ENCODE results near the gene ASB16.

ASB16 gene

DNA sequence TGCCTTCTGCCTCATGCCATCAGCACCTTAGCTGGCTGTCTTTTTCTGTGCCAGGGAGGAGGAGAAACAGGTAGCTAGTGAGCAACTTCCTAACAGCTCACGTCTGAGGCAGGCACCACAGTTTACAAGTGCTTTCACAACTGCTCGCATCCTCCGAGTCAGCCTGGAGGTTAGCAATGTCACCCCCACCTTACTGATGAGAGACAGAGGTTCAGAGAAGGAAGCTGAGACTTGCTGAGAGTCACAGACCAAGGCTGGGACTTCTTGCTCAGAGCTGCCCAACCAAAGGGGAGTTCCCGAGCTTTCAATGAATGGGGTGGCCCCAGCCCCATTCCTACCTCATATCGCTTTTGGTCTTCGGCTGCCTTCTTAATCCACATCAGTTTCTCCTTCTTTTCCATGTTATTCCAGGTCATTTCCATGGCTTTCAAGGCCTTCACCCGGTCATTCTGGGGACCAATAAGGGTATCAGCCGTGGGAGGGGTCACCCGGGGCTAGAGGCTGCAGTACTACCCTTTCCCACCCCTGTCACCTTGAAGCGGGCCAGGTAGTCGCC is 39.4 kb downstream of the ASB16 start:
- no peak for DNase-seq (ENCODE audit: low read depth)

DNA sequence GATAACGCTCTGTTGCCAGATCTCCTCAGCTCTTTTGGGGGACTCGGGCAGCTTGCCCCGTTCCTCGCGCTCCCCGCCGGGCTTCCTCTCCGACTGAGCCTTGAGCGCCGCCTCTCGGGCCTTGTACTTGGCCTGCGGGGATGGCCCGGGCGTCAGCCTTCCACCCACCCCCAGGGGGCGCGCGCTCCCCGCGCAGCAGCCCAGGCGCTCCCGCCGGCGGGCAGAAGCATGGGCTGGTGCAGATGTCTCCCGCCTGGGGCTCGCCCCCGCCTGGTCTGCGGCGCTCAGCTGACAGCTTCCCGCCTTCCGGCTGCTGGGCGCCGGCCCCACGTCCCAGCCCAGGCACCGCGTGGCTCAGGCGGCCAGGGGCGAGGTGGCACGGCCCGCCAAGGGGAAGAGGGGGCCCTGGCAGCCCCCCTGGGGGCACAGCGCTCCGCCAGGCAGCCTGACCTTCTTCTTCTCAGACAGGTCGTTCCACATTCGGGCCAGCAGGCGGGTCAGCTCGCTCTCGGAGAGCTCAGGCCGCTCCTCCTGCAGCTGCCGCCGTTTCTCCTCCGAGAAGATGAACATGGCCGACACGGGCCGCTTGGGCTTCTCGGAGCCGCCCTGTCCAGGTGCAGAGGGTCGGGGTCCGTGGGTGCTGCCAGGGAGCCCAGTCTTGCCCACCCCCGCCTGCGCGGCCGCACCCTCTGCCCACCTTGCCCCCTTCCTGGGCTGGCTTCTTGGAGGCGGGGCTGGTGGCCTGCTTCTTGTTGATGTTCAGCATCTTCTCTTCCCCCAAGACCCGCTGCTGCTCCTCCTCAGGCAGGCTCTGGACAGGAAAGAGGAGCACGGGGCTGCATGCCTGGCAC is 40.1 kb downstream of the ASB16 start:
- DNase-seq (ENCODE audit: low read depth) = no peak

DNA sequence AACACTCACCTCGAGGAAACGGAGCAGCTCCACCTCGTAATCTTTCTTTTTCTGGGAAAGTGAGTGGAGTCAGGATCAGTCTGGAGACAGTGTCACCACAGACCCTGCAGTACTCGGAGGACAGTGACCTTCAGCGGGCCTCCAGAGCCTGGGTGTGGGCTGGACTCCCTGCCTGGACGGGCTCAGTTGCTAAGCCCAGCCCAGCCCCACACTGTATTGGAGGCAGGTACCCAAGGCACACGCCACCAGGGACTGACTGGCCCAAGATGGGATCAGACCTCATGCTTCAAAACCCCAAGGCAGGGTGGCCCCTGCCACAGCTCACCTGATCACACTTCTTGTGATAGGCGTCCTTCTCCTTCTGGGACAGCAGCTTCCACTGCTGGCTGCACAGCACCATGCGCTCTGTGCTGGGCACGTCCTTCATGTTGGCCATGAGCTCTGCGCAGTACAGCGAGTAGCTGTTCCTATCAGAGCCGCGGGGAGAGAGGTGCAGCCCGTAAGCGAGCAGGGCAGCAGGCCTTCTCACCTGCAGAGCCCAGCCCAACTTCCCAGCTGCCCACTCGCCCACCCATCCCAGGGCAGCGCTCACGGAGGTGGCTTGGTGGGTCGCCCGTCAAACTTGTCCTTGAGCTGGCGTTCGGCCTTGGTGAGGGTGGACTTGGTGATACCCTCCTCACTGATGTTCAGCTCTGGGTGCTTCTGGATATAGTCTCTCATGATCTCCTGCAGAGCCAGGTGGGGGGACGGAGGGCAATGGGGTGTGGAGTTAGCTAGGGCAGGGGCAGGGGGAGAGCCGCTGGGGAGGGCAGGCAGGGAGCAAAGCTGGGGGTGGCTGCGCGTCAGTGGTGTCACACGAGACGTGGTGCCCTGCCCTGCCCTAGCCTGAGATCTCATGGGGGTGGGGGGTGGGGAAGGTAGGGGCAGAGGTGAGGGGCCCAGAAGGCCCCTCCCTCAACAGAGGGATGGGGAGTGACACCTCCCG is 41.1 kb downstream of the ASB16 start:
- DNase-seq (ENCODE audit: low read depth) = no peak

DNA sequence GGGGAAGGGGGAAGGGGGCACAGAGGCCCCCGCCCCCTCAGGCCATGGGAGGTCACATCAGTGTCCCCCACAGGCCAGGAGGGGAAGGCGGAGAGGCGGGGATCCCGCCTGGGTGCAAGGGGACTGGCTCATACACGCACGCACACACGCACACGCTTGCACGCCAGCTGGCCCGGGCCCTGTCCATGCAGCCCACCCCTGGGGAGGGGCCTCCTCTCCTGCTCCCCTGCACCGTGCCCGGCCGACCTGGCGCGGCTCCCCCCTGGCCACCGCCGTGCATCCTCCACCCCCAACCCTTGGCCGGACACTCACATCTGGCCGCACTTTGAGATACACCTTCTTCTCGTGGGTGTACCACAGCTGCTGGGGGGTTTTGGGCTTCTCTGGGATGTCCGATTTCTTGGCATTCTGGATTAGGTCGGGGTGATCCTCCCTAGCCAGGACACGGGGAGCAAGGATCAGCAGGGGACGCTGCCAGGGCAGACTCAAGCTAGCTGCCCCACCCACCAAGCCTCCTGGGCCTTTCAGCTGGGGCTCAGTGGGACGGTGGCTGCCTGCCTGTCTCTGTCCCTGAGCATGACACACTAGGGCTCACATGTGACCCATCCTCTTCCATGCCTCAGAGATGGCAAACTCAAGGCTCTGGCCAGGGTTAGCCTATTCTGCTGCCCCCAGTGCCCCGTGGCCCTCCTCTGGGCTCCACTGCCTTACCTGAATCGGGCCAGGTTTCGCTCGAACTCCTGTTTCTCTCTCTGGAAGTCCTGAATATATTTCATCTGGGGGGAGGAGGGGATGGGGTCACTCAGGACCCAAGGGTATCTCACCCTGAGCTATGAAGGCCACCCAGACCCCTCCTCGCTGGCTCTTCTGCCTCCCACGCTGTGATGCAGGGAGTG is 42.3 kb downstream of the ASB16 start:
- no peak for DNase-seq (ENCODE audit: low read depth)

DNA sequence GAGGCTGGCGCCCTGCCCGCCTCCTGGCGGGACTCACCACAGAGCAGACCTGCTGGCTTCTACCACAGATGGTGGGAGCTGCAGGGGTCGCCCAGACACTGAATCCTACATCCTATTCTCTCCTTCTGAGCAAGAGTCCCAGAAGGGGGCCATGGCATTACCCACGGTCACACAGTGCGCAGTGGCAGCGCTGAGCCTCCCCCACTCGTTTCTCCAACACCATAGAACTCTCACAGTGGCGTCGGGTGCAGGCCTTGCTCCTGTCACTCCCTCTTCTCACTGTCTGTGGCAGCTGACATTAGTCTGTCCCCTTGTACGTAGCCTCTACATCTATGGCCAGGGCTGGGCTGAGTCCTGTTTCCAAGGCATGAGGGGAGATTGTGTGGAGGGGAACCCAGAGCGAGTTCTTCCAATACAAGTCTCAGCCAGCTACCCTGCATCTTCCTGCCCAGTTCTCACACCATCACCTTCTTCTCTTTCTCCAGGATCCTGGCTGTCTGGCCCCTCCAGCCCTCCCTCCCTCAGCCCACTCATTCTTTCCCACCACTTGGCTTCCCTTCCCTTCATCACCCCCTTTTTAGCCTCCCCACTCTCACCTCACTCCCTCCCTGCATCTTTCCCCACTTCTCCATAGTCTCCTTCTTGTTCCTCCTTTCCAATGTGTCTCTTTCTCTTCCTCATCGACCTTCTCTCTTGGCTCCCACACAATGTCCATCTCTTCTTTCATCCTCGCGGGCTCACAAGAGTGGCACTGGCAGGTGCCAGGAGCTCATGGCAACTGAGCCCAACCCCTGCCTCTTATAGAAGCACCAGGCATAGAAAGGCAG is 43.1 kb downstream of the ASB16 start:
- DNase-seq (ENCODE audit: low read depth) = no peak

DNA sequence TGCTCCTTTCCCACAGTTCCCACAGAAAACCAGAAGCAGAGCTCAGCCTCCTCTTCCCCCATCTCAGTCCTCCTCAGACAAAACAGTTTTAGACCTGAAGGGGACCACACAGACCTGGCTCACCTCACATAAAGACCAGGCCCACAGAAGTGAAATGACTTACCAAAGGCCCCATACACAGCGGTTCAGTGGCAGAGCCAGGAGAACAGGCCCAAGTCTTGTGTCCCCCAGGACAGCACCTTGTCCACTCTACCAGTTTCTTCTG is 43.7 kb downstream of the ASB16 start:
- no peak for DNase-seq (ENCODE audit: low read depth)

DNA sequence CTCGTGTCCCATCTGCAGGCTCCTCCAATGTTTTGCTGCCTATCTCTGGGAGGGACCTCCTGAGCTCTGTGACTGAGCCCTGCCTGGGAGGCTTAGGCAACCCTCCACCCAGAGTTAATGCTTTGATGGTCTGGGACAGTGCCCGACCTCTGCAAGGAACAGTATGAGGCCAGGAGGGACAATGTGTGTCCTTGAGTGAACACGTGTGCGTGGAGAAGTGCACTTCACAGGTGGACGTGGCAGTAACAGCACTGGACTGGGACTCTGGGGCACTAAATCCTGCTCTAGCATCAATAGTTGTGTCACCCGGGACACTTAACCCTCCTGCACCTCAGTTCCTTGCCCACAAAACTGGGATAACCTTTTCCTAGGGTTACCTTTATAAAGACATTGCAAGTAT is 44.4 kb downstream of the ASB16 start:
- DNase-seq (ENCODE audit: low read depth) = no peak

DNA sequence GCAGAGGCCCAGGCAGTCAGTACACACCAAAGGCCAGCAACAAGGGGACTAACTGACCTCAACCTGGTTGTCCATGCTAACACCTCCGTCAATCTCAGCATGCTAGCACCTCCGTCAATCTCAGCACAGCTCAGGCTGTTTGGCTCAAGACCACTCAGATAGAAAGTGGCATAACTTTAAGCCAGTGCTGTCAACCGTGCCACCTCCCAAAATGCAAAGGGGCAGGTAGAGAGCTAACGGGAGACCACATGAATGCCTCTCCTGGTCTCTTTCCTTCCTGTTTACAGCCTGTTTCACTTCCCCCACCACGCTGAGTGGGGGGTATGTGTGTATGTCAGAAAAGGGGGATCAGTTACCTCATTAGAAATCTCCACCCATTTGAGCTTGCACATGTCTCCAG is 45.7 kb downstream of the ASB16 start:
- no peak for DNase-seq (ENCODE audit: low read depth)

DNA sequence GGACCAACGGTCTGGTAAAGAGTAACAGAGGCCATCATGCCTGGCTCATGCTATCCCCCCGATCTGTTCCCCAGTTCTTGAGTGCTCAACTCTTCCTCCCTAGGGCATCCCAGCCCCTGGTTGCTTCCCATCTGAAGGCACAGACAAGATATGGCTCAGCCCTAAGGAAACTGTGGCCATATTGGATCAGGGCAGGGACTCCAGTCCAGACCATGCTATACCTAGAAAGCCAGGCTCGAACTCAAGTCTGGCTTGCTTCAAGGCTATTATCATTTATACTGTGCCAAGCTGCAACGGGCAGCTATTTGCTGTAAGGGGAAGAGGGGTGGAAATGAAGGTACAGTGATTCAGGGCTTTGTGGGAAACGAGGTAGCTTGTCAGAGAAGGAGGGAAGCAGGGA is 46.2 kb downstream of the ASB16 start:
- DNase-seq (ENCODE audit: low read depth) = no peak

DNA sequence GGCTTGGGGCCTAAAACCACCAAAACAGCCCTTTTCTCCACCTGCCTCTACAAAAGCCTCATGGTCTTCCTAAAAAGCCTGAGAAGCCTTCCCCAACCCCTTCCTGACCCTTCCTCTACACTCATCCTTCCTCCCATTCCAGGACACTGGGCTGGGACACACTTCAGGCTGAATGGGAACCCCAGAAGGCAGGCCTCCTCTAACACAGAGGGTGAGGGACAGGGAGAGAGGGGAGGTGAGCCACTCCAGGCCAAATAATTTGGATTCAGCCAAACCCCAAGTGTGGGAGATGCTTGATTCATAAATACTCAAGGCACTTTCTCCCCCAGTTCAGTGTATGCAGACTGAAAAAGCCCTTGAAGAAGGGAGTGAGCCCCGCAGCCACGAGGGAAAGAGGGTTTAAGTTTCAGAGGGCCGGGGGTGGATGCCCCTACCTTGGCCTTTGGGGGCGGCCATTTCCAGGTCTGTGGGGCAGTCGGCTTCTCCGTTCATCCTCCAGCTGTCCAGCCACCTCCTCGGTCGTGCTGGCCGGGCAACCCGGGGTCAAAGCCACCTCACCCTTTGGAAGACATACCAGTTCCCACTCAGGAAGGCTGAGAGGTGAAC is 47.3 kb downstream of the ASB16 start:
- DNase-seq (ENCODE audit: low read depth) = no peak

DNA sequence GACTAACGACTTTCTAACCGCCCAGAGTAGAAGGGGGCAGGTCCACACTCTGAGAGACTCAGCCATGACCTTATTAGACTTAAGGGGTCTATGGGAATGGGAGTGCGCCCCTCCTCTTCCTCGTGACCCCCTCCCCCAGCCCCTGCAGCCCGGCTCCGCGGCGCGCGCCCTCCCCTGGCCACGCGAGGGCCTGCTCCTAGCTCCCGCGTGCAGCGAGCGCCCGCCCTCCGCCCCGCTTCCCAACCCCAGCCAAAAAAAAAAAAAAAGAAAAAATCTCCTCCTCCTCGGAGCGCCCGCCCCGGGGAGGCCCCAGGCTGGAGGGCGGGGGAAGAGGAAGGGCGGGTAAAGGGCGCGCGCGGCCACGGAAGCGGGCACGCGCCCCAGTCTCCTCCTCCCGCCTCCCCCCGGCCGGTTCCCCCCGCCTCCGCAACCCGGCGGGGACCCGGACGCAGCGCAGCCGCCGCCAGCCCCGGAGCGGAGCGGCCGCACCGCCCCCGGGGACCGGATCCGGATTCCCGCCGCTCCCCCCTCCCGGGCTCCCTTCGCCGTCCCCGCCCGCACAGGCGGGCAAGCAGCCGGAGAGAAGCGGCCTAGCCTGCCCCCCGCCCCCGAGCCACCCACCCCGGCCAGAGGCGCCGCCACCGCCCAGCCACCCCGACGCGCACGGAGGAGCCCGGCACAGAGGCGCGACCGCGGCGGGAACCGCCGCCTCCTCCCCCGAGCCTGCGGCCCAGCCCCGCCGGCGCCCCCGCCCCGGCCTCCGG is 48.0 kb downstream of the ASB16 start:
- no peak for DNase-seq (ENCODE audit: low read depth)

DNA sequence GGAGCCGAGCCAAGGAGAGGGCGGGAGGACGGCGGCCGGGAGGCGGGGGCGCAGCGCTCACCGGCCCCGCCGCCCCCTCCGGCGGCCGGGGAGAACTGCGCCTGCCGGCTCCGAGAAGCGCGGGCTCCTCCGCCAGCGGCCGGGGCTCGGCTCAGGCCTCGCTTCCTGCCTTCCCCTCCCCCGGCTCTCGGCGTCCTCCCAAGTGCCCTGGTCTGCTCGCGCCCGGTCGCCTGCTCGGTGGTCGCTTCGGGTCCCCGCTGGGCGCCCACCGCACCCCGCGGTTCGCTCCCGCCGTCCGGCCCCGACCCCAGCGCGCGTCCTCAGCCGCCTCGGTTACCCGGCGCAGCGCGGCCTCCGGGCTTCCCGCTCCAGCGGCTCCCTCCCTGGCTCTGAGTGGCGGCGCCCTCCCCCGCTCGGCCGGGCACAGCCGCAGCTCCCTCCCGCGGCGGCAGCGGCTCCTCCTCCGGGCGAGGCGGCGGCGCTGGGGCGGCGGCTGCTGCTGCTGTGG is 48.7 kb downstream of the ASB16 start:
- DNase-seq (ENCODE audit: low read depth) = no peak

DNA sequence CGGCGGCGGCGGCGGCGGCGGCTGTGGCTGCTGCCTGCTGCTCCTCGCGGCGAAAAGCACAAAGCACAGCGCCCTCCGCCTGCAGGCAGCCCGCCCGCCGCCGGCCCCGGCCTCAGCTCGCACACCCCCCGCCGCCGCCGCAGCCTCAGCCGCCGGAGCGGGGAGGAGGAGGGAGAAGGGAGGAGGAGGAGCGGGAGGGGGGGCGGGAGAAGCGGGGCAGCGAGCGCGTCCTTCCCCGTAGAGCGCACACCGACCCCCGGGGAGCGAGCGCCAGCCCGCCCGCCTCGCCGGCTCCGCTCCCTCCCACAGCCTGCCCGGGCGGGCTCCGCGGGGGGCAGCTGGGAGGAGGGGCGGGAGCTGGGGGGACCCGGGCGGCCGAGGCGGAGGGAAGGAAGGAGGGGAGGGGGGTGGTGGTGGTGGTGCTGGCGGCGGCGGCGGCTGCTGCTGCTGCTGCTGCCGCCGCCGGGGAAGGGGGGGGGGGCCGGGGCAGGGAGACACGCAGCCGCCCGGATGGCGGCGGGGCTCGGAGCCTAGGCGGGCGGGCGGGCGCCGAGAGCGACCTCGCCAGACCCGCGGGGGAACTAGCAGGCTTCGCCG is 49.2 kb downstream of the ASB16 start, which contains the start of gene UBTF:
TSS of gene UBTF (minus strand) at position 60 of the 597 bp plus-strand sequence. CDS start 1,446 bp downstream, outside the sequence.
- no peak for DNase-seq (ENCODE audit: low read depth)

DNA sequence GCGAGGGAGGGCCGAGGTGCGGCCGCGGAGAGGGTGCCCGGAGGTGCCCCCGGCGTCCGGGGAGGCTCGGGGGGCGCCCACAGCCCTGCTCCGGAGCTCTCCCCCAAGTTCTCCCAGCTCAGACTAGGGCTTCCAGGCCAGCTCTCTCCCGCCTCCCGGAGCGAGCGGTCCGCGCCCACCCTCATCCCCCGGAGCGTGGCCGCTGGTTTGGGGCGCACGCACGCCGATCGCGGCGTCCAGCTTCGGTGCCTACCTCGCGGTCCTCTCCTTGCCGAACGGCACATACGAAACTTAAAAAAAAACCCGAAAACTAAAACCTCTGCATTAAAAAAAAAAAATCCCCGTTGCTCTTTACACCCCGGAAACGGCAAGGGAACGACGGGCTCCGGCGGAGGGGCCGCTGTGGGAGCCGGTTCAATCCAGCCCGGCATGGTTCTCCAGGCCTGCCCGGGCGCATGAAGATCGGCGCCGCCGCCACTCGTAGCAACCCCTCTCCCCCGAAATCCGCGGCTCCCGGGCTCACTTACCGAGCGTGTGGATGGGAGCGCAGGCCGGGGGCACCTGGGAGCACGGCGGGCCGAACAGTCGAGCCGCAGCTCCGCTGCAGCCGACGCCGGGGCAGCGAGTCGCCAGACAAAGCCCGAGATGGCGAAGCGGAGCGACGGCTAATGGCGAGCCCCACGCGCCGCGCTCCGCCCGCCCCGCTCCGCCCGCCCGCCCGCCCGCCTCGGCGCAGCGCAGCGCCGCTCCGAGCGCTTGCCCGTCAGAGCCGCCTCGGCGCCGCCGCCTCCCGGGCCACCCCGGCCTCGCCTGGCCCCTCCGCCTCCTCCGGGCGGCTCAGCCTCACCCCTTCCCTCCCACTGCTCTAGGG is 49.9 kb downstream of the ASB16 start:
- no peak for DNase-seq (ENCODE audit: low read depth)

DNA sequence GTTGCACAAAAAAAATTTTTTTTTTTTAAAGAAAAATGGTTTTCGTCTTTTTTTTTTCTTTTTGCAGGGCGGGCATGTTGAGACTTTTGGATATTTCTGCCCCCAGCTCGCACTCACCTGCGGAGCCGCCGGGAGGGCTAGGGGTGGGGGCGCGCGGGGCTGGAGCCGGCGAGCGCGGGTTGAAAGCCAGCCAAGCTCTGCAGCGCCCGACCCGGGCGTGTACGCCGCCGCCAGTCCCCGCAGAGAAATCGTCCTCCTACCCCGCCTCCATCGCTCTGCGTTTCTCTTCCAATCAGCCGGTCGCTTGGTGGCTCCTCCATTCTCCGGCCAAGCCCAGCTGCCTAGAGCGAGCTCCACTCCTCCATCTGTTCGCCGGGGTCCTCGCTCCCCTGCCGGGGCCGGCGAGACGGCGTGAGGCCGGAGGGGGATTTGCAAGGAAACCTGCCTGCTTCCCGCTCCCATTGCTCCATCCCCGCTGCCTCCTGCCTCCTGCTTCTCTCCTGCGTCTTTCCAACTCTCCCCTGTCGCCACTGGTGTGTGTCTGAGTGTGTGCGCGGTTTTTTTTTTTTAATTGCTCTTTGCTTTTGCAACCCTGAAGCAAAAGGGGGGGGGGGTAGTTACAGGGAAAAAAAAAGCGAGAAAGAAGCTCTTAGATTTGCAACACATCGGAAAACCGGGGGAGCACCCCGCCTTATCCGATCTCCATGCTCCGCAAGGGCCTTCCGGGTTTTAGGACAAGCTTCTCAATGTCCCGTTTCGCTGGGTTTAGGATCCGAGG is 50.8 kb downstream of the ASB16 start:
- no peak for DNase-seq (ENCODE audit: low read depth)

DNA sequence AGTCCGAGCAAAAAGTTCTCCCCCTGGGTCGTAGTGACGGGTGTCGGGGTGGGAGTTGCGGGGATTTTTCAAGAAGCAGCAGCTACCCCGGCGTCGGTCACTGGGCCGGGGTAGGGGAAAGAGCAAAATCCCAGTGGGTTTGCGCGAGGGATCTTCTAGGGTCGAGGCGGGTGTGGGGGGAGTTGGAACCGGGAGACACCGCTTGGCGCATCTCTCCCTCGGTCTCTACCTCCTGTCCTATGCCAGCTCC is 51.3 kb downstream of the ASB16 start:
- no peak for DNase-seq (ENCODE audit: low read depth)

DNA sequence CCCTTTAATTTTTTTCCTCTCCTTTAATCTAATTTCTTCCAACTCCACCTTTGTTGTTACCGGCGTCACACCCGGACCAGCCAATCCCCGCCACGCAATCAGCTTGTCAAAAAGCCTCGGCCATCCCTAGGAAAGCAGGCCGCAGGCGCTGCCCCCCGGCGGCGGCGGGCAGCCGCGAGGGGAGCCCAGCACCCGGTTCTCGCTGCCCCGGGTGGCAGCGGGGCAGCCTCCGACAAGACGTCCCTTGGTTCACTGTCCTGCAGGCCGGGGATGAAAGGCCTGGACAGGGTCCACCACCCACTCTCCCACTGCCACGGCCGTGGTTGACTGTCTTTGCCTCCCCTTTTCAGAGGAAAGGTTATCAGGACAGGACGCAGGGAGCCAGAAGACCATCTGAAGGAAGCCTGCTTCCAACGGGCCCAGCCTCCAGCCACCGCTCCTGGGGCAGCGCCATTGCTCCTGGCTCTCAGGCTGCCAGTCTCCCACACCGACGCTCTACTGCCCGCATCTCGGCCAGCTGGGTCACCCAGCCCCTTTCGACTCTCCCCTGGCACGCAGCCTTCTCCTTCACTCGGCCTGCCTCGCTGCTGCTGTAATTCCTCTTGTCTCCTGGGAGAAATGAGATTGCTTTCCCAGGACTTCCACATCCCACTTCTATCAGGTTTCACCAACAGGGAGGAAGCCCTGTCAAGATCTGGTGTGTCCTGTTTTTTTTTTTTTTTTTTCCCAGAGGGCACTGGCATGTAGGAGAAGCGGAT is 51.8 kb downstream of the ASB16 start:
- no peak for DNase-seq (ENCODE audit: low read depth)
